NCI-H1930 (cell line): ENCODE results near the gene KCNH3.
"Not testable (repeated sequence)": the region's sequence is repeated elsewhere in the genome, so short reads cannot be mapped to it uniquely, and the experiment has no call there.

Experiments used
- DNase-seq, 2 experiments: peaks; one replicate each; lab custom pipeline; 2025; lab: John Stamatoyannopoulos, UW

The KCNH3 gene

GRCh38 chr12:49529414-49529813 is 9.4 kb upstream of the KCNH3 start:
- no peak for DNase-seq

- DNase-seq, result no peak
These were observed 7.1 kb upstream of the KCNH3 start for GRCh38 chr12:49531745-49532144.

GRCh38 chr12:49533331-49533730 is 5.5 kb upstream of the KCNH3 start:
- DNase-seq, result no peak

GRCh38 chr12:49534122-49534521 is 4.7 kb upstream of the KCNH3 start:
- DNase-seq, result not testable (repeated sequence)

GRCh38 chr12:49534731-49535278 is 4.0 kb upstream of the KCNH3 start:
- DNase-seq, result no peak

- no peak for DNase-seq
These were observed 2.8 kb upstream of the KCNH3 start for GRCh38 chr12:49535921-49536525.

- DNase-seq, result no peak
These were observed 2.2 kb upstream of the KCNH3 start for GRCh38 chr12:49536526-49537071.

GRCh38 chr12:49537231-49537751 is 1.5 kb upstream of the KCNH3 start:
- no peak for DNase-seq

- DNase-seq, result no peak
These were observed 899 bp upstream of the KCNH3 start for GRCh38 chr12:49537752-49538509.

- no peak for DNase-seq
These were observed 787 bp downstream of the KCNH3 start for GRCh38 chr12:49539406-49540228.

- no peak for DNase-seq
These were observed 1.7 kb downstream of the KCNH3 start for GRCh38 chr12:49540229-49541139.

- no peak for DNase-seq
These were observed 2.5 kb downstream of the KCNH3 start for GRCh38 chr12:49541140-49541861.

- no peak for DNase-seq
These were observed 3.2 kb downstream of the KCNH3 start for GRCh38 chr12:49541911-49542505.

- DNase-seq, result no peak
These were observed 3.8 kb downstream of the KCNH3 start for GRCh38 chr12:49542592-49543160.

GRCh38 chr12:49543221-49543913 is 4.5 kb downstream of the KCNH3 start:
- DNase-seq, result no peak

GRCh38 chr12:49543914-49544815 is 5.3 kb downstream of the KCNH3 start:
- DNase-seq, result no peak

GRCh38 chr12:49545815-49546214 is 7.0 kb downstream of the KCNH3 start:
- no peak for DNase-seq

GRCh38 chr12:49546481-49546880 is 7.7 kb downstream of the KCNH3 start:
- DNase-seq, result no peak
